GM12864 (cell line): ENCODE data around the gene MCM9.

Experiments
- DNase-seq: peaks from one replicate; pipeline ENCODE4 v3.0.0-alpha.2; 2011; ENCODE audit warnings: low read depth
- H3K4me3 ChIP-seq: 2 replicates; pipeline ENCODE4 v1.5.1; 2011; ENCODE audit warnings: mild to moderate bottlenecking, low read depth, low read length, control low read depth
- CTCF ChIP-seq: IDR thresholded peaks from 2 replicates; pipeline ENCODE4 v1.5.1; 2011; ENCODE audit warnings: low read depth, mild to moderate bottlenecking, moderate library complexity, low read length, control low read depth, inconsistent platforms; ENCODE audit errors: missing control alignments

The MCM9 gene

DNA sequence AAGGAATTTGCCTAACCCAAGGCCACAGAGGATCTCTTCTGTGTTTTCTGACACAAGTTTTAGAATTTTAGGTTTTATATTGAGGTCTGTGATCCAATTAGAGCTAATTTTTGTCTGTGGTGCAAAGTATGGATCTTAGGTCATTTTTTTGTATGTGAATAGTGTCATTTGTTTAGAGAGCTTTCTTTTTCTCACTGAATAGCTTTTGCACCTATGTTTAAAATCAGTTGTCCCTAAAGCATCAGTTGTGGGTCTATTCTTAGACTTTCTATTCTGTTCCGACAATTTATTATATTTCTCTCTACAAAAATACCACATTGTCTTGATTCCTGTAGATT lies 341 bp upstream of the MCM9 start:
- DNase-seq: no peak
- peak overlapping the region; percentile 79 for H3K4me3 ChIP-seq
- no peak for TF ChIP-seq CTCF

DNA sequence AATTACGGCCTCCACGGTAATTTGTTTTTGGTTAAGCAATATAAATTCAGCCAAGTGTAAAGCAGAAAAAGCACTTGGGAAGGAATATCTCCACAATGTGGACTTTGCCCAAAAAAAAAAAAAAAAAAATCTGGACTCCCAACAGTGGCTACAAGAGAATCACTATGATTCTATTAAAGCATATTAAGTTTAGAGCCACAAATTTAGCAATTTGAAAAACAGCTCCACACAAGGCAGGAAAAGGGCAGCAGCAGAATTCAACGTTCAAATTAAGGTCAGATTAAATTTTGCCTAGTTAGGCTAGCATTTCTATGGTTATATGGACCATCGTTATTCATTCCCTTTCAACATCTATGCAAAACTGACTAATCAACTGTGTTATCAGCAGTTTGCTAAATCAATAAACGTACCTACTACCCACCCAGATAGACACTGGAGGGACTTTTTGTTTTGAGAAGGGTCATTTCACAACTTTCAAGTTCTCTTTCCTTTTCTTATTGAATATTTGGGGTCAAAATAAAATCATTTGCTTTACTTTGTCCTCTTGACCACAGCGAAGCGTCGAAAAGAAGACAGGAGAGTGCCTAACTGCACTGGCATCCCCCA lies 1.0 kb downstream of the MCM9 start:
- DNase-seq: no peak
- no peak for TF ChIP-seq CTCF
- peak overlapping the region; percentile 79 for H3K4me3 ChIP-seq

GRCh38 chr6:118932421-118932820 lies 2.5 kb downstream of the MCM9 start:
- no peak overlapping the region for H3K4me3 ChIP-seq
- no peak for TF ChIP-seq CTCF
- no peak for DNase-seq

- no peak overlapping the region for H3K4me3 ChIP-seq
- no peak for DNase-seq
- TF ChIP-seq CTCF: no peak
These were observed 3.5 kb downstream of the MCM9 start for GRCh38 chr6:118931436-118931835.

DNA sequence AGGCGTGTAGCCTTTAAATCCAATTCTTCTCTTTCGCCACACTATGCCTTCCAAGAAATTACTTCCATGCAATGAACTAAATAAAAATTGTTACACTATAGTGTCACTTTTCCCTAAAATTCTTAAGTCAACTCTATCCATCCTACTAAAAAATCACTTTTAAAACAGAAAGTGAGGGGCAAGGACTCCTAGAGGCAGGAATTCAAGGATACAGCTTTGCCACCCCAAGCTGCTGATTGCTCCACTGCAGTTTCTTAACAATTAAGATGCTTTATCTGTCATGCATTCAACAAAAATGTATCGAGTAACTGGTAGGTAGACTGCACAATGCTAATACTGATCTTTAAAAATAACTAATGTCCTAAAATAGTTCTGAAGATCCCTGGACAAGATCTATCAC lies 4.3 kb downstream of the MCM9 start:
- no peak overlapping the region for H3K4me3 ChIP-seq
- DNase-seq: no peak
- TF ChIP-seq CTCF: no peak

- TF ChIP-seq CTCF: no peak
- H3K4me3 ChIP-seq: no peak overlapping the region
- DNase-seq: no peak
These were observed 11.9 kb downstream of the MCM9 start for GRCh38 chr6:118923035-118923434.

- no peak overlapping the region for H3K4me3 ChIP-seq
- DNase-seq: no peak
- TF ChIP-seq CTCF: no peak
These were observed 13.9 kb downstream of the MCM9 start for GRCh38 chr6:118921084-118921483.
